ENCODE data around the gene ERAL1. TPM values are rescaled to one million over a fixed set of nuclear protein-coding genes. Genes with fewer than 3 reads are reported as not detected.

ERAL1 gene
- total RNA-seq, 1 experiment from 2014 or later, result 47.1 TPM

GRCh38 chr17:28864991-28865849 is 10.4 kb downstream of the ERAL1 start:
- Histone ChIP-seq H3K9me3 (ENCODE audit: insufficient read depth, low read depth) (no peaks in the 10 kb centered on the region), H3K79me2 (ENCODE audit: low read depth) (no peaks in the 10 kb centered on the region), H4K20me1 (ENCODE audit: insufficient read depth) (no peaks in the 10 kb centered on the region), H3K27ac (no peak overlapping the region), H3K27me3 (ENCODE audit: insufficient read depth, low read depth) (no peaks in the 10 kb centered on the region), H2AFZ (no peak overlapping the region), H3K4me2 (no peak overlapping the region), H3K4me3 (no peak overlapping the region), H3F3A (ENCODE audit: insufficient read depth, low read depth) (0 out of 2 replicates have a peak, but pooled peaks cover 3% of the 10 kb centered on the region), H3K9me2 (ENCODE audit: insufficient read depth) (no peaks in the 10 kb centered on the region), H3K36me3 (ENCODE audit: low read depth) (no peaks in the 10 kb centered on the region), H3K4me1 (replicated peaks; ENCODE audit: insufficient read depth) (no peaks in the 10 kb centered on the region)
- POLR2A ChIA-PET (ENCODE audit: unreplicated experiment), result no interaction called here
- no peak for DNase-seq
- intact Hi-C loops (cut with micrococcal nuclease; ENCODE audit: unreplicated experiment), result no loop called here
- TF ChIP-seq EZH2 (IDR thresholded peaks at IDR 0.05; ENCODE audit: low read depth) (no peak), CTCF (conservative IDR thresholded peaks at IDR 0.05) (no peak)
- BruUV-seq (replicated peaks), result no TSS peak
- CTCF ChIA-PET, result no interaction called here

- Histone ChIP-seq H3K27me3 (ENCODE audit: insufficient read depth, low read depth) (no peaks in the 10 kb centered on the region), H3K4me2 (no peak overlapping the region), H3K36me3 (ENCODE audit: low read depth) (no peaks in the 10 kb centered on the region), H4K20me1 (ENCODE audit: insufficient read depth) (no peaks in the 10 kb centered on the region), H3K9me3 (ENCODE audit: insufficient read depth, low read depth) (no peaks in the 10 kb centered on the region), H3K4me3 (no peak overlapping the region), H3F3A (ENCODE audit: insufficient read depth, low read depth) (0 out of 2 replicates have a peak, but pooled peaks cover 3% of the 10 kb centered on the region), H3K79me2 (ENCODE audit: low read depth) (no peaks in the 10 kb centered on the region), H3K9me2 (ENCODE audit: insufficient read depth) (no peaks in the 10 kb centered on the region), H3K4me1 (replicated peaks; ENCODE audit: insufficient read depth) (no peaks in the 10 kb centered on the region), H3K27ac (no peak overlapping the region), H2AFZ (no peak overlapping the region)
- TF ChIP-seq EZH2 (IDR thresholded peaks at IDR 0.05; ENCODE audit: low read depth) (no peak), CTCF (conservative IDR thresholded peaks at IDR 0.05) (no peak)
- no peak for DNase-seq
- ChIA-PET POLR2A (ENCODE audit: unreplicated experiment) (no interaction called here), CTCF (interaction anchor here (0.6 kb wide), 1 partner anchor 274 kb away, joined by 4 read pairs; no protein-coding TSS in a partner anchor)
- intact Hi-C loops (cut with micrococcal nuclease; ENCODE audit: unreplicated experiment), result no loop called here
- BruUV-seq (replicated peaks), result no TSS peak
Measured at GRCh38 chr17:28865946-28866752, 11.3 kb downstream of the ERAL1 start.

- no TSS peak for BruUV-seq (replicated peaks)
- H3K27me3 ChIP-seq (ENCODE audit: insufficient read depth, low read depth), result no peaks in the 10 kb centered on the region
- no peaks in the 10 kb centered on the region for H3K79me2 ChIP-seq (ENCODE audit: low read depth)
- H4K20me1 ChIP-seq (ENCODE audit: insufficient read depth), result no peaks in the 10 kb centered on the region
- no peaks in the 10 kb centered on the region for H3K9me2 ChIP-seq (ENCODE audit: insufficient read depth)
- H3K4me2 ChIP-seq, result no peak overlapping the region
- H3K9me3 ChIP-seq (ENCODE audit: insufficient read depth, low read depth), result no peaks in the 10 kb centered on the region
- DNase-seq, result no peak
- no peaks in the 10 kb centered on the region for H3K36me3 ChIP-seq (ENCODE audit: low read depth)
- H3K4me1 ChIP-seq (replicated peaks; ENCODE audit: insufficient read depth), result no peaks in the 10 kb centered on the region
- no peak for TF ChIP-seq CTCF (conservative IDR thresholded peaks at IDR 0.05)
- no peak for TF ChIP-seq EZH2 (IDR thresholded peaks at IDR 0.05; ENCODE audit: low read depth)
- H3K4me3 ChIP-seq, result no peak overlapping the region
- intact Hi-C loops (cut with micrococcal nuclease; ENCODE audit: unreplicated experiment), result no loop called here
- H2AFZ ChIP-seq, result no peak overlapping the region
- ChIA-PET POLR2A (ENCODE audit: unreplicated experiment) (no interaction called here), CTCF (no interaction called here)
- no peak overlapping the region for H3K27ac ChIP-seq
- H3F3A ChIP-seq (ENCODE audit: insufficient read depth, low read depth), result no peaks in the 10 kb centered on the region
Measured at GRCh38 chr17:28867276-28867675, 12.5 kb downstream of the ERAL1 start.
